ENCODE measurements around the gene CALD1. TPM values are rescaled to one million over a fixed set of nuclear protein-coding genes. Genes with fewer than 3 reads are reported as not detected.

CALD1 gene
- total RNA-seq, 1 experiment from 2014 or later = 147 TPM

GRCh38 chr7:134755422-134756022, 23.9 kb upstream of the CALD1 start:
- Mint-ChIP-seq H3K4me1 (no peaks in the 10 kb centered on the region), H3K27me3 (ENCODE audit: low read depth) (no peaks in the 10 kb centered on the region; the same call in 1 of the 2 replicates), H3K4me3 (no peak overlapping the region), H3K9me3 (no peaks in the 10 kb centered on the region), H3K36me3 (no peaks in the 10 kb centered on the region), H3K27ac (no peak overlapping the region)
- TF ChIP-seq CTCF (IDR thresholded peaks at IDR 0.05) (no peak), ZNF232 (CRISPR knock-in tag; IDR thresholded peaks at IDR 0.05) (no peak), RORB (CRISPR knock-in tag; IDR thresholded peaks at IDR 0.05) (no peak), ATF2 (CRISPR knock-in tag; IDR thresholded peaks at IDR 0.05; ENCODE audit: borderline replicate concordance, low read depth) (no peak), ZNF317 (CRISPR knock-in tag; IDR thresholded peaks at IDR 0.05; ENCODE audit: borderline replicate concordance, low read depth) (no peak), MAX (CRISPR knock-in tag; IDR thresholded peaks at IDR 0.05) (no peak), PRDM15 (CRISPR knock-in tag; IDR thresholded peaks at IDR 0.05) (no peak), ARID4B (CRISPR knock-in tag; IDR thresholded peaks at IDR 0.05; ENCODE audit: borderline replicate concordance) (no peak), HMGA2 (CRISPR knock-in tag; IDR thresholded peaks at IDR 0.05) (no peak), ZNF416 (CRISPR knock-in tag; IDR thresholded peaks at IDR 0.05) (no peak), TEAD1 (CRISPR knock-in tag; IDR thresholded peaks at IDR 0.05) (no peak)
- ChIA-PET CTCF (interaction anchor here (1.0 to 1.4 kb wide), 3 partner anchors 31 to 138 kb away, joined by 3 read pairs; no protein-coding TSS in a partner anchor), POLR2A (no interaction called here)
- DNase-seq (ENCODE audit: low spot score) (no peak), ATAC-seq (no peak)

DNA sequence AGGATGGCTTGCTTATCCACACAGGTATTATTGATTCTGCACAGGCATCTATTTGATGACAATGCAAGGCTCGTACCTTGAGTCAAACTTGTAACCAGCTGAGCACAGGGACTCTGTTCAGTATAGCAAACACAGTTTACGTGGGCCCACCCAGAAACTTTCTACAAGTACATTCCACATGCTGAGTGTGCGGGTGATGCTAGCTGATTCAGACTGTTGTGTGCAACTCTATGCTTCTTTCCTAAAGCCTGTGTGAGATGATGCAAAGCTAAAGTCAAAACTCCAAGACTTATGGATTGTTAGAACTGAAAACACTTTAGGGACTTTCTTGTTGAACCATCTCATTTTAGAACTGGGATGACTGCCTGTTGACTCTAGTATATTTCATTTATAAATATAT, 21.5 kb upstream of the CALD1 start:
- Mint-ChIP-seq H3K4me3 (no peak overlapping the region), H3K27ac (no peak overlapping the region), H3K9me3 (no peaks in the 10 kb centered on the region), H3K4me1 (no peaks in the 10 kb centered on the region), H3K36me3 (no peaks in the 10 kb centered on the region), H3K27me3 (ENCODE audit: low read depth) (no peaks in the 10 kb centered on the region; the same call in 1 of the 2 replicates)
- ChIA-PET CTCF (interaction anchor here (1.0 to 1.2 kb wide), 2 partner anchors 9 to 34 kb away, joined by 3 to 4 read pairs; no protein-coding TSS in a partner anchor), POLR2A (no interaction called here)
- DNase-seq (ENCODE audit: low spot score) (no peak), ATAC-seq (no peak)
- no peak for TF ChIP-seq USF2 (CRISPR knock-in tag; IDR thresholded peaks at IDR 0.05)
- TF ChIP-seq TCF7 (CRISPR knock-in tag; IDR thresholded peaks at IDR 0.05; ENCODE audit: low read depth) = no peak
- TF ChIP-seq TP53 (CRISPR knock-in tag; IDR thresholded peaks at IDR 0.05) = no peak
- no peak for TF ChIP-seq JAZF1 (CRISPR knock-in tag; IDR thresholded peaks at IDR 0.05)
- no peak for TF ChIP-seq E2F1 (CRISPR knock-in tag; IDR thresholded peaks at IDR 0.05)
- no peak for TF ChIP-seq JUN (CRISPR knock-in tag; IDR thresholded peaks at IDR 0.05)
- TF ChIP-seq MYBL2 (CRISPR knock-in tag; IDR thresholded peaks at IDR 0.05) = no peak
- TF ChIP-seq RELA (CRISPR knock-in tag; IDR thresholded peaks at IDR 0.05; ENCODE audit: borderline replicate concordance) = no peak
- TF ChIP-seq TEAD1 (CRISPR knock-in tag; IDR thresholded peaks at IDR 0.05) = no peak
- TF ChIP-seq FOXJ3 (CRISPR knock-in tag; IDR thresholded peaks at IDR 0.05; ENCODE audit: borderline replicate concordance) = no peak

All from WTC11 (cell line).